Measurements from ENCODE around the gene LENG8.
"Not testable (repeated sequence)": the region's sequence is repeated elsewhere in the genome, so short reads cannot be mapped to it uniquely, and the experiment has no call there.

LENG8 gene

DNA sequence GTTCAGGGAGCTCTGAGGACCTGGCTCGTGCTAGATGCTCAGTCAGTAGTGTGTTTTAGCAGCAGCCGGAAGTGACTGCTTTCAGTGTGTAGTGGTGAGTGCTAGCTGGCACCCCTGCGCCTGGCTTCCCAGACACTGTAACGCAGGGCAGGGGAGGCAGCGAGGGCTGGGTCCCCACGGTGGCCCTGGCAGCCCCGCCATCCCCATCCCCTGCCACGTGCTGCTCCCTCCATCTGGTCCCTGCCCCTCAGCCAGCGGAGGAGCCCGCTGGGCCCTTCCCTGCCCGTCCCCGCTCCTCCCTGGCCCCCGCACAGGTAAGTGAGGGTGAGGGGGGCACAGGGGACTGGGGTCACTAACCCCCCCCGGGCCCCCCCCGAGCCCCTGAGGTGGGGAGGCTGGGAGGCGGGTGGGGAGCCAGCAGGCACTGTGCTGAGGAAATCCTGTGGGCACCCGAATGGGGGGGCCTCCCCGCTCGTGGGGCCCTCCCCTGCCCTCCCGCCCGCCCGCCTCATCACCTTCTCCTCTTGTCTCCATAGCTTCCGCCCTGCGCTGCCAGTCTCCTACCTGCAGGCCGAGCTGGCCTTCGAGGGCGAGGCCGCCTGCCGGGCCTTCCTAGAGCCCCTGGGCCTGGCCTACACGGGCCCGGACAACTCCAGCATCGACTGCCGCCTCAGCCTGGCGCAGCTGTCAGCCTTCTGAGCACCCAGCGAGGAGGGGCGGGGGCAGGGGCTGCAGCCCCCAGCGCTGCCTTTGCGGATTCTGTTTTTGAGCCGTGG, 11.4 kb downstream of the LENG8 start:
- no peak for FAIRE-seq
- no peak for DNase-seq (ENCODE audit: low spot score)

DNA sequence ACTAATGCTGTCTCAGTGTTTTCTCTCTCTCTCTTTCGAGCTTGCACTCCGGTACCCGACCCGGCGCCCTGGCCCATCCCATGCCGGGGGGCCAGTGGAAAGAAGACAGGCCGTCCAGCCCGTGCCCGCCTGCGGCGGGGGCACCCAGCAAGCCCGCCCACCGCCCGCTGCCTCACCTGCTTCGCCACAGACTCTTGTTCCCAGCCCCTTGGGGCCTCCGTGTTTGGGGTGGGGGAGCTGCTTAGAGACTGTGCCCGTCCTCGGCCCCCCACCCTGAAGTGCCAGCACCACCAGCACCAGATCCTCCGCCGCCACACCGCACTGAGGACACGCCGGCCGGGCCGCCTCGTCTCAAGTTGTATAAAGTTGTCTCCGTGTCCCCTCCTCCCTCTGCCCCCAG, 12.2 kb downstream of the LENG8 start:
- no peak for FAIRE-seq
- DNase-seq (ENCODE audit: low spot score): no peak

GRCh38 chr19:54461613-54462012, 12.6 kb downstream of the LENG8 start:
- FAIRE-seq: no peak
- DNase-seq (ENCODE audit: low spot score): no peak

DNA sequence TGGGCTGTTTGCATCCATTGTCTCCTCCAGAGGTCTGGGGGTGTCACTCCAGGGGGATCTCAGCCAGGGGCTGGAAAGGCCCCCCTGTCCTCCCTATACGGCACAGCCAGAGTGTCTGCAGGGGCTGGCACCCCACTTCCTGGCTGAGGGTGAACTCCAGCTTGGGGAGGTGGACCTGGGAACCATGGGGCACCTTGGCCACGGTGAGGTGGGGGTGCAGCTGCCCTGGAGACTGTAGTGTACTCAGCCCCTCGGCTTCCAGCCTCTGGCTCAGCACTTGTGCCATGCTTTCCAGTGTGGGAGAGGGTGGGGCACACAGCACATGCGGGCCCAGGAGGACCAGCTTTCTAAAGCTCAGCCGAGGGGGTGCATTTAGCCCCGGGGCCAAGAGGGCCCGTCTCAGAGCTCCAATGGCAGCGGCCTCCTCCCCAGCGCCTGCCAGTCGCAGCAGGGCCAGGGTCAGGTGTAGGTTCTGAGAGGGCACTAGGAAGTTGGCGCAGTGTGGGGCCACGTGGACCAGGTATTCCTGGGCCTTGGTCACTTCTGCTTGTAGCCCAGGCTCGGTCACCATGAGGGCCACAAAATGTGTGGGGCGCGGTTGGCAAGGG, 13.2 kb downstream of the LENG8 start:
- DNase-seq (ENCODE audit: low spot score): no peak
- FAIRE-seq: no peak

- DNase-seq (ENCODE audit: low spot score): peak; percentile 27
- no peak for FAIRE-seq
Observed at GRCh38 chr19:54462655-54463530, 13.9 kb downstream of the LENG8 start.

- peak; percentile 81 for FAIRE-seq
Observed at GRCh38 chr19:54463531-54464043, 14.6 kb downstream of the LENG8 start, which contains the start of gene LENG9. LENG9 (minus strand) TSS chr19:54463778; CDS start chr19:54463526, 252 bp downstream.

GRCh38 chr19:54464044-54464629, 15.1 kb downstream of the LENG8 start:
- FAIRE-seq (no peak), DNase-seq (ENCODE audit: low spot score) (peak; percentile 68)

More at GRCh38 chr19:54463531-54464043, 14.6 kb downstream of the LENG8 start, which contains the start of gene LENG9:
- peak; percentile 92 for DNase-seq (ENCODE audit: low spot score)

DNA sequence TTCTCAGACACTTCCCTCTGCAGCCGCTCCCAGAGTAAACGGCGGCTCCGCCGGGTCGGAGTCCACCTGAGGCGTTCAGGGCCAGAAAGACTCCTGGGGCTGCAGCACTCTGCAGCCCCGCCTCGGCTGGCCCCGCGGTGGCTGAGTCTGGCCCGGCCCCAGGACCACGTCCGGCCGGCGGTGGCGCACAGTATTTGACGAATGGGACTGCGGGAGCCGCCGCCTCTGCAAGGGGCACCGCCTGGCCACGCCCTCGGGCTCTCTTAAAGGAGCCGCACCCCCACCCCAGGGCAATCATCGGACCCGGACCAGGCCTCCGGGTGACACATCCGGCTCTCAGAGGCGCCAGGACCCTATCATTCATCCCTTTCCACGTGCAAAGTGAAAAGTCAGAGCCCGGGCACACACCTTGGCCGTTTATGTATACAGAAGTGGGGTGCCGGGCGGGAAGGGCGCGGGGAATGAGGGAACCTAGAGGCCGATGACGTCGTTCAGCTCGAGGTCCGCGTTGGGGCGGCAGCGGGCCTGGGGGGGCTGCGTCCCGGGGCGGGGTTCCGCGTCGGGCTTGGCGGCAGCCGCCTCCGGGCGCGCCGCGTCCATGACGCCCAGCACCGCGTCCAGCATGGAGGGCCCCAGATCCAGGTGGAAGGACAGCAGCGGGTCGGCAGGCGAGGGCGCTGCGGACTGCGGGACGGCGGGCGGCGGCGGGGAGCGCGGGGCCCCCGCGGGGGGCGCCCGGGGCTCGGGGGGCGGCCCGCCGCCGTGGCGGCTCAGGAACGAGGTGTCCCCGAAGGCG, 15.8 kb downstream of the LENG8 start:
- peak; percentile 70 for DNase-seq (ENCODE audit: low spot score)

GRCh38 chr19:54465426-54466109, 16.6 kb downstream of the LENG8 start:
- no peak for FAIRE-seq
- no peak for DNase-seq (ENCODE audit: low spot score)

More for the DNA sequence above, 15.8 kb downstream of the LENG8 start:
- peak; percentile 25 for FAIRE-seq

- DNase-seq (ENCODE audit: low spot score); FAIRE-seq: not testable (repeated sequence)
Observed at GRCh38 chr19:54466110-54466480, 17.1 kb downstream of the LENG8 start.

GRCh38 chr19:54469496-54469934, 20.5 kb downstream of the LENG8 start:
- no peak for DNase-seq (ENCODE audit: low spot score)
- no peak for FAIRE-seq

GRCh38 chr19:54470276-54470887, 21.4 kb downstream of the LENG8 start:
- FAIRE-seq (no peak), DNase-seq (ENCODE audit: low spot score) (no peak)

GRCh38 chr19:54470991-54471782, 22.2 kb downstream of the LENG8 start:
- no peak for DNase-seq (ENCODE audit: low spot score)
- FAIRE-seq: no peak

- DNase-seq (ENCODE audit: low spot score): no peak
- FAIRE-seq: no peak
Observed at GRCh38 chr19:54473071-54473891, 24.3 kb downstream of the LENG8 start, which contains the start of gene CDC42EP5. CDC42EP5 (minus strand) TSS chr19:54473296; CDS start chr19:54465547, 7,749 bp downstream.

GRCh38 chr19:54473892-54474372, 24.9 kb downstream of the LENG8 start:
- DNase-seq (ENCODE audit: low spot score) (no peak), FAIRE-seq (no peak)

DNA sequence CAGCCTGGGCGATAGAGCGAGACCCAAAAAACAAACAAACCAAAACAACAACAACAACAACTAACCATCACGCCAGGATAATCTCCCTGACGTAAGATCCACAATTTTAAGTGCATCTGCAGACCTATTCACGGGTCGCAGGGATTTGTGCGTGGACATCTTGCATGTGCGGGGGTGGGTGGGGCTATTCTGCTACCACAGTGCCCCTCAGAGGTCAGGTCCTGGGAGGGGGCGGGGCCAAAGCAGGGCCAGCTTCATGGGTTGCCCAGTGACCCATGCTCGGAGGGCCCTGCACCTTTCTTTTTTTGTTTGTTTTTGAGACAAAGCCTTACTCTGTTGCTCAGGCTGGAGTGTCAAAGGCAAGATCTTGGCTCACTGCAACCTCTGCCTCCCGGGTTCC, 26.7 kb downstream of the LENG8 start:
- DNase-seq (ENCODE audit: low spot score): no peak
- no peak for FAIRE-seq

DNA sequence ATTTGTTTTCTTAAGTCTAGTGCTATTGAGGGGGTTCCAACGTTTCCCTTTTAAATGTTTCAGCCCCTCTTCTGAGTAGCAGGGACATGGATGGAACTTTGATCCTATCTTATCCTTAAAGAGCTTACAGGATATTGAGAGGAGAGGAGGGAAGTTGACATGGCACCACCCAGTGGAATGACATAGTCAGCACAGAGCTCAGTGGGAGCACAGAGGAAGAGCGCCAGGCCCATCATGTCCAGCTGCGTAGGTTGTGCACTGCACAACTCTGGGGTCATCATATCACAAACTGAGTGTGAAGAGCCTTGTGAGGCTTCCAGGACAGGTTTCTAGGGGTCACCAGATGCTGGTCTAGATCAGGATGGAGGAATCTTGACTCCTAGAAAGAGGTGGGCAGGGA, 28.7 kb downstream of the LENG8 start:
- FAIRE-seq (no peak), DNase-seq (ENCODE audit: low spot score) (no peak)

Measured in RCC 7860 (cell line).